ENCODE data around the gene SAMD14. TPM values are rescaled to one million over a fixed set of nuclear protein-coding genes. Genes with fewer than 3 reads are reported as not detected.

The SAMD14 gene
- total RNA-seq, 1 experiment from 2014 or later: 0.70 TPM

DNA sequence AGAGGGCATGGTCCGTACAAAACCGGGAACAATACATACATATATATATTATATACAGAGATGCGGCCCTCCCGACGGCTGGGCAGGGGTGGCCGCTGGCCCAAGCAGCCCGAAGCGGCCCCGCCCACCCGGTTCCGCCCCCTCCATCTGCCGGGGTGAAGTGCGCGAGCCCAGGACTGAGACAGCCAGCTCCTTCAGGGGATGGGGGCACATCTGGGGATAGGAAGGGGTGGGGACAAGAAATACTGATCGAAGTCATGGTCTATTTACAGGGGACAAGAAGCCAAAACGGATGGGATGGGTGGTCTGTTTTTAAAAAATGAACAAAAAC is 3.8 kb upstream of the SAMD14 start:
- DNase-seq (ENCODE audit: low spot score): no peak

DNA sequence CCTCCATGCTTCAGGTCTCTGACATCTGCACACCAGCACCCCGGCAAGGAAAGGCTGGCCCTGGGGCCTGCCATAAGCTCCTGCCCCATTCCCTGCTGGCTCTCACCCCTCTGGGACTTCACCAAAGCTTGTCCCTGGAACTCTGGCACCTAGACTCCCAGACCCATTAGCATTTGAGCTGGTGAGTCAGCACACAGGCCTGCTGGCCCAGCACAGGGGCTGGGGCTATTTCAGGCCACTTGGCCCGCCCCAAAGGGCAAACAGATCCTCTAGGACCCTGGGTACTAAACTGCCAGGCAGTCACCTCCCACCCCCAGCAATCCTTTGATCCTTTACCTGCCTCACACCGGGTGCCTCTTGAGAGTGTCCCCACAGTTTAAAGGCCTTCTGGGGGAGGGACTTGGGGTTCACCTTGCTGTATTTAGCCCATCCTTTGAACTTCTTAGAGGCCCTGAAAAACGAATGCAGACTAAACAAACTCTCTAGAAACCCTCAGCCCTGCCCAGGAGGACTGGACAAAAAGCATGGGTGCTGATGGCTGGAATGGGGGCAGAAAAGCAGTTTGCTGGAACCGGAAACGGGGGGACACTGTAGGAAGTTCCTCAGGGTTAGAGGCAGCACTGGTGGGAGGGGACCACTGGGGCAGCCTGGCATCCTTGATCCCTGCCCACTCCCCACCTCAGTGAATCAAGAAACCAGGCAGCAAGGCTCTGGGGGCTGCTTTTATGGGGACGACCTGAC is 3.2 kb upstream of the SAMD14 start:
- no peak for DNase-seq (ENCODE audit: low spot score)

DNA sequence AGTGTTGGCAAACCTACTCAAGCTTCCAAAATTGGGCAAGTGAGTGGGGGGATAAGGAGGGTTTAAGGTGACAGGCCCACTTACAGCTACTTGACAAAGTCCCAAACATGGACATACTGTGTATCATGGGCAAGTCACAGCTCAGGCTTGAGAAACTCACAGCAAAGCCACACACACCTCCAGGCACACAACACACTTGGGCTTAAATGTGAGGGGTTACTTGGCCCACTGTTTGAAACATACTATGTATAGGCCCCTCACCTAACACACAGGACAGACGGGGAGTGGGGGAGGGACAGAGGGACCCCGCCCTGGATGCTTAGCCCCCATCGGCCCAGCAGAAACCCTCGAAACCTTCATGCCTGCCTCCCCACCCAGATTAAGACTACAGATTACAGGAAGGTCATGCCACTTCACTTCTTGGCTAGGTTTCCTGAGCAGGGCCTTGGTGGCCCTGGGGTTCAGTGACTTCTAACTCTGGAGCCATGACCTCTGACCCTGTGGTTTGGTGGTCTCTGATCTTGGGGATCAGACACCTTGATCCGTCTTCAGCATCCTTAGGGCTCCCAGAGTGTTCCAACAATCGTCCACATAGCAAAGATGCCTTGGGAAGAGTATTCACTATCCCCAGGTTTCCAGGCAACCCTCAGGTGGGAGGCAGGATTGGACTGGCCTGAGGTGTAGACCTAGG is 2.3 kb upstream of the SAMD14 start:
- no peak for DNase-seq (ENCODE audit: low spot score)

DNA sequence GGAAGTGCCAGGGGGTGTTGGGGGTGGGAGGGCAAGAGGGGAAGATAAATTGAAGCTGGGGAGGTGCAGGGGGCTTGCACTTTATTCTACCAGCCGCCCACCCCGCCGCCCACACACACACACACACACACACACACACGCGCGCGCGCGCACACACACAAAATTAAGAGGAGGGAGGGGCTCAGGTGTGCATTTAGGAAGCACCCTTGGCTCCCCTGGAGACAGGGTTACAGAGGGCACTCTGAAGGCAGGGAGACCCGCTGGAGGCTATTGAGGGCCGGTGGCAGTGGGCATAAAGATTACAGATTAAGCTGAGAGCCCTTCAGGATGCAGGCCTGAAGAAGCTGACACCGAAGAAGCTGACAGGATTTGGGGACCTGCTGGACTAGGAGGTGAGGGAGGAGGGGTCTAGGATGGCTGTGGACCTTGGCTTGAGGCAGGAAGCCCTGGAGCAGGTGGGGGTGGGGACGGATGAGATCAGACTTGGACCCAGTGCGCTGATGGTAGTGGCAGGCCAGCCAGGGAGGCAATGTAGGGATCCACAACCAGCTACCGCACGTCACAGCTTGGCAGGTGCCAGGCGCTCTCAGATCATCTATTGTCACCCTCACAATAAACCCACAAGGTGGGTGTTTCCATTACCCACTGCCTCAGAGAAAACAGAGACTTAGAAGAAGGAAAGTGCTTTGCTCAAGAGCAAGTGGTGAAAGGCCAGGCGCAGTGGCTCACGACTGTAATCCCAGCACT is 772 bp upstream of the SAMD14 start:
- DNase-seq (ENCODE audit: low spot score): no peak

DNA sequence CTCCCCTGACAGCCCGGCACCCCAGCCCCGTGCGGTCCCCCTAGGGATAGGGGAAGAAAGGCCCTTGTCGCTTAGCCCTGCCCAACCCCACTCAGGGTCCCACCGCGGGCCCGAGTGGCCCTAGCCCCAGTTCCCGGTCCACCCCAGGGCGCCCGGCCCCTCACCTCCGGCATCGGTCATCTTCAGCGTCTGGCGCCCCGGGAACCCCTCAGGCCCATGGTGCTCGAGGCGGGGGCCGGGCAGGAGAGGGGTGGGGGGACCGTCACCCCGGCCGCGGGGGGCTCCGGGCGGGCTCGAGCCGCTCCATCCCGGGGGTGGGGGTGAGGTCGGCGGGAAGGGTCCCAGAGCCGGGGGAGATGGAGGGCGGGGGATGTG is 620 bp downstream of the SAMD14 start:
- no peak for DNase-seq (ENCODE audit: low spot score)

DNA sequence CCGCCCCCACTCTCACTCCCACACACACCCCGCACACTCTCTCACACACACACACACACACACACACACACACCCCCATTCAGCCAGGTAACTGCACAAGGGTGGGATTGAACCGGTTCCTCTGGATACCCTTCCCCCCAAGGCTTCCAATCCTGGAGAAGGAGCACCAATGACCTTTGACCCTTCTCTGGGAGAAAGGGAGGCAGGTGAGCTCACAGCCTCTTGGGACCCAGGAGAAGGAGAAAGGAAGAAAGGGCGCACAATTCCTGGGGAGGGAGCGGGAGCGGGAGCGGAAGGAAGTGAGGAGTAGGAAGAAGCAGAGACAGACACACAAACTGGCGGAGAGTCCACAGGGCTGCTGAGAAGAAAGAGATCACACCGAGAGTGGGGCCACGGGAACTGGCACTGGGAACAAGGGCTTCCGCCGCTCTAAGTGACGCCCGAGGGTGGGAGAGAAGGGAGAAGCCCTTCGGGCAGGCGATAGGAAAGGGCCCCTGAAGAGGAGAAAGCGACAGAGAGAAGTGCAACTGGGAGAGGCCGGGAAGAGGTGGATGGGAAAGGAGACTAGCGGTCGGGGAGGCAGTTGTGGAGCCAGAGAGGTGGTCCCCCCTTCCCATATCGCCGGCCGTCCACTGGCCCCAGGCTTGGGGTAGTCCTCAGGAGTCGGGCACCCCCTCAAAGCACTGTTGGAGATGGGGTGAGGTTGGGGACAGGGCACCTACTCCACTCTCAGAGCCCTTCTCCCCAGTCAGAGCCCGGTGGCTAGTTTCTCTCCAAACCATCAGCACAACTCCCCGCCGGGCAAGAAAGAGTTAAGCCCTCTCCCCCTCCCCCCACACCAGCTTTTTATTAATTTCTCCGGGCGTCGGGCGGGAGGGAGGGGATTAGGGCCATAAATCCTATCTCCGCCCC is 1.3 kb downstream of the SAMD14 start:
- no peak for DNase-seq (ENCODE audit: low spot score)

DNA sequence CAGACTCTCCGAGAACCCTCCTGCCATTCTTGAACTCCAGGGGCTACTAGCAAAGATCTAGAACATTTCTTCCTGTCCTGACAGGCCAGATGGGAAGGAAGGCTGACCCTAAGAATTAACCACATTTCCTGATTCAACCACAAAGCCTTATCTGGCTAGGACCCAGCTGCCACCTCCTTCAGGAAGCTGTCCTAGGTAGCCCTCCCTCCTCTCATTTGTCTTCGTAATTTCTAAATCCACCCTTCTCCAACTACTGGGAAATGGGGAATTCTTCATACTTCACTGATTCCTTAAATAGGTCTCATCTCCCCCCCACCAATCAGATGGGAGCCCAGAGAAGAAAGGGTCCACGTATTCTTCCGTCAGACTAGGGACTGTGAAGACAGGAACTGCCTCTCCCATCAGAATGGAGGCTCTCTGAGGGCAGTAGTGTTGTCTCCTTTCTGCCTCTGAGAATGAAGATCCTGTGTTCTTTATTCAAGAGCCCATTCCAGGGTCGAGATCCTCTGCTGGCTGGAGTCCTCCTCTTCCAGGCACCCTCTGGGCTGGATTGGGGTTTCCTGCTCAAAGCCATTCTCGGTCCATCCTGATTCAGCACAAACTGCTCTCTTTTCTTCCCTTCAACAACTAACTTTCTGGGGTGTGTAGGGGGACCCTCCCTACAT is 2.1 kb downstream of the SAMD14 start:
- DNase-seq (ENCODE audit: low spot score): peak; percentile 61

DNA sequence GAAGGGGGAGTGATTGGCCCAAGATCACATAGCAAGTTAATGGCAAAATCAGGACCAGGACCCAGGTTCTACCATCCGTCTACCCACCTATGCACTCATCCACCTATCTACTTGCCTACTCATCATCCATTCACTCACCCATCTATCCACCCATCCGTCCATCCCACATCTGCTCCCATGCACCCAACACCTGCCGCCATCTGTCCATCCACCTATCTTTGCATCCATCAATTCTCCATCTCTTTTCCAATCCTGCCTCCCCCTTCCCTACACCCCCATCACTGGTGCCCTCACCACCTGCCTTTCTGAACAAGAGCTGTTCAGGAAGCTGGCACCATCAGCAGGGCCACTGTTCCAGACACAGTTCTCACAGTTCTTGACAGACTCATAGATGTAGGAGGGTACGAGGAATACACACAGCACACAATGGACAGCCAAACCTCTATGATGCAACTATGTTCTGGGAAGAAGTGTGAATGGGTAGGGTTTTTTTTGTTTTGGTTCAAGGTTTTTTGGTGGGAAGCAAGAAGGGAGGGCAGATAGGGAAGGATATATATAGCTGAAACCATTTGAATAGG is 4.5 kb downstream of the SAMD14 start:
- DNase-seq (ENCODE audit: low spot score): no peak

DNA sequence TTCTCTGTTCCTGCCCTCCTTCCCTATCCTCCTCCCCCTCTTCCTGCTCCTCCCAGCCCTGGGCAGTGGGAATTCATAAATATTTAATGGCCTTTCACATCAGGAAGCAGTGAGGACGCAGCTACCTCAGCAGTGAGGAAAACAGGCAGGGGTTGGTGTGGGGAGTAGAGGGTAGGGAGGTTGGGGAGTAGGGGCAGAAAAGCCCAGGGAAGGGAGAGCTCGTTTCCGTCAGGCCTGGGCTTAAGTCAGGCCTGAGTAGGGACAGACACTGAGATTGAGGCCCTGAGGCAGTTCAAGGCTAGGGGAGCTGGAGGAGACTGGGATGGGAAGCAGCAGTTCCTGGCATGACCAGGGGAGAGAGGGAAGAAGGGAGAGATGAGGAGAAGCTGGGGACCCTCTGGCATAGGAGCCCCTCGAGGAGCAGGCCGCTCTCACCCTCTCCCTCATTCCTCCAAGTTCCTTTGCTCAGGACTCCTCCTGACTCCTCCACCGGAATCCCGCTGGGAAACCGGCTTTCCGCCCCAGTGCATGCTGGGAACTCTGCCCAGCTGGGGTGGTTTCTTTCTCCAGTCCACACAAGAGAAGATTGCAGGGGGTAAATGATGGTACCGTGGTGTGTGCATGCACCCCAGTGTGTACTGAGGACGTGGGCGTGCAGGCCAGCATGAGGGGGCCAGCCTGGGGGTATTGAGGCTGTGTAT is 6.2 kb downstream of the SAMD14 start:
- no peak for DNase-seq (ENCODE audit: low spot score)

DNA sequence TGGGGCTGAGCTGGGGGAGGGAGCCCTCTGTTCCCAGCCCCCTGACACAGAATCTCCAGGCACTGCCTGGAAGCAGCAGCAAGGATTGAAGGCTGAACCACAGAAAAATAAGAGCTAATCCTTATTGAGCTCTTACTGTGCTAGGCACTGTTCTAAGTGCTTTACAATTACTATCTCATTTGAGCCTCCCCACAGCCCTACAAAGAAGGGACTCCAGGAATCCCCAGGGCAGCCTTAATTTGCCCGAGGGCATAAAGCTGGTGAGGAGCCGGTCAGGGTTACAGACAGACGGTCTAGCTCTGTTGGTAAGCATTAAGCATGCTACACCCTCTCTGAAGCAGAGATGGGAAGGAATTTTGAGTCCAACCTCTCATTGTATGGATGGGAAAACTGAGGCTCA is 7.0 kb downstream of the SAMD14 start:
- no peak for DNase-seq (ENCODE audit: low spot score)

DNA sequence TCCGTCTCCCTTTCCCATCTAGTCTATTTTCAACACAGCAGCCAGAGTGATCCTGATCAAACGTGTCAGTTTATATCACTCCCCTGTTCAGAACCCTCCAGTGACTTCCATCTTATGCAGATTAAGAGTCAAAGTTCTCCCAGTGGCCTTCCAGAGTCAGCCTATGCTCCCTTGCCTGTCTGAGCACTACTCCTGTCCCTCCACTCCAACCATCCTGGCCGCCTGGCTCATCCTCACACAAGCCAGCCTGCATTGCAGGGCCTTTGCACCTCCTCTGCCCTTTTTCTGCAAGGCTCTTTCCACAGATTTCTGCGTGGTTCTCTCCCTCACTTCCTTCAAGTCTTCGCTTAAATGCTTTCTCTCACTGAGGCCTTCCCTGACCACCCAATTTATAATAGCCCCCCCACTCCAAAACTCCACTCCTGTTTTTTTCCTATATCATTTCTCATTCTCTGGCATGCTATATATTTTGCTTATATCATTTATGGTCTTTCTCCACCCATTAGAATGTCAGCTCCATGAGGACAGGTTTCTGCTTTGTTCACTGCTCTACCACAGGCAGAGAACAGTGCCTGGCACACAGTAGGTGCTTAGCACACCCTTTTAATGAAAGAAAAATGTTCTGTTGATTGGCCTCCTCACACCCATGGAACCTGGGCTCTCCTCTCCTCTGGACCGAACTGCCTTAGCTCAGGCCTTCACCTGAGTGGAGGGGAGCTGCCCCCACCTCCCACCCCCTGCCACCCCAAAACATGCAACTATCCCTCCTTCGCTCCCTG is 9.3 kb downstream of the SAMD14 start:
- DNase-seq (ENCODE audit: low spot score): no peak

DNA sequence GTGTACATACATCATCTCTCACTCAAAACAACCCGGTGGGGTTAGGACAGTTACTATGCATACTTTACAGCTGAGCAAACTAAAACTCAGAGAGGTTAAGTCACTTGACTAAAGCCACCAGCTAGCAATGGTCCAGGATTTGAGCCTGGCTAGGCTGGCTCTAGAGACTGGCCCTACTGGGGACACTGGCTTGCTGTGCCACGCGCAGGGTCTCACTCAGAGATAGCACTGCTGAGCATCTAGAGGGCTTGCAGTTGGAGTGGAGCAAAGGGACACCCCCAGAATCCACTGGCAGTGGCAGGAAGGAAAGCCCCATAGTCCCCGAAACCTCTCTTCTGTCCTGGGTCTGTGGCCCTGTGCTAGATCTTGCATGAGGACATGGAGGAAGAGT is 11.1 kb downstream of the SAMD14 start:
- no peak for DNase-seq (ENCODE audit: low spot score)

DNA sequence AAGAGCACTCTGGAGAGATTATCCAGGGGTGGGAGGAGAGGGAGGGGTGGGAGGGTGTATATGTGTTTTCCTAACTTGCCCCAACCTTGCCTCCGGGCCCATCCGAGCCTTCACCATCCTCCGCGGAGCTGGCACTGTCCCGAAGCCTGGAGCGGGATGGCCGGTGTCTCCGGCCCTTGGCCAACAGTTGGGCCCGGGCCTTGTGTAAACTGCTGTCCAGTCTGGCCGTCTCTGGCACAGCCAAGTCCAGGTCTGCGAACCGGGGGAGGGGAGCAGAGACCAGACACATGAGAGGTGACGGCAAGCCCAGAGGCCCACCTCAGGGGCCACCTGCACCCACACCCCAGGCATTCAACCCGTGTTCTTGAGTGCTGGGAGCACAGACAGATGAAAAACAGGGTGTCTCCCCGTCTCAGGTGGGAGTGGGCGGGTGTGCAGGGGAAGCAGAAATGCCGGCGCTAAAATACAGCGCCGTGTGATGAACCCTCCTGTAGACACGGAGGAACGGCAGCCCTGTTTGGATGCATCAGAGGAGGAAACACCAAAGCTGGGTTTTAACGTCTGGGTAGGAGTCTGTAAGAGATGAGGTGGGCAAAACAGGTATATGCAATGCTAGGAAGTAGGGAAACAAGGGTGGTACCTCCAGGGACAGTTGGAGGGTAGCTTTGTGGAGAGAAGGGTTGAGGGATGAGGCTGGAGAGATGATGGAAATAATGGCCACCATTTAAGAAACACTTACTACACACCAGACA is 11.7 kb downstream of the SAMD14 start:
- DNase-seq (ENCODE audit: low spot score): no peak

DNA sequence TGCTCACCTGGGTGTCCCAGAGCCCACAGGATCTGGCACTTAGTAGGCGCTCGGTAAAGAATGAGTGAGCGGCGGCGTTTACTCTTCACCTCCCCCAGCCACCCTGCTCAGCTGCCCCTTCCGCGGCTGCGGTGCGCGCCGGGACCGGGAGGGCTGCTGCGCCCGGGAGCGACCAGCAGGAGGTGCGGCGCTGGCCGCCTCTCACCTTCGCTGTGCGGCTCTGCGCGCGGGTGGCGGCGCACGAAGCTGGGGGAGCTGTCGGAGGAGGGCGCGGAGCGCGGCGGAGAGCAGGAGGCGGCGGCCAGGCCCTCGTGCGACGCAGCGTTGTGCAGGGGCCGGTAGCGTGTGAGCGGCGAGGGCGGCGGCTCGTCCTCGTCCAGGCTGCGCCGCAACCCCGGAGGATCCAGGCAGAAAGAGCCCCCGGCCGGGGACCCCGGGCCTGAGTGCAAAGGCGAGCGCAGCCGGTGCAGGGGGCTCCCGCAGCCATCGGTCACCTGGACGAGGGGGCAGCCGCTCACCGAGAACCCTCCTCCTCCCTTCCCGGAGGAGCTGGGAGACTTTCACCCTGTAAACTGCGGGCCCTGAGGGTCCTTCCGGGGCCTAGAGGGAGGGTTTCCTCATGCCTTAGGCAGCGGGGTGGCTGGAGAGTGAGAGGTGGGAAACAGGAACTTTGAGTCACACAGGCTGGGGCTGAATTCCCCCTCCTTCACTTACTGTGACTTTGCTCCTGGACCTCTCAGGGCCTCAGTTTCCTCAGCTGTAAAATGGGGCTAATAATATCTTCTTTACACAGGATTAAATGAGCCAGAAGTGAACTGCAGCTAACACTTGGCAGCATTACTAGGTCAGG is 12.5 kb downstream of the SAMD14 start:
- DNase-seq (ENCODE audit: low spot score): no peak

DNA sequence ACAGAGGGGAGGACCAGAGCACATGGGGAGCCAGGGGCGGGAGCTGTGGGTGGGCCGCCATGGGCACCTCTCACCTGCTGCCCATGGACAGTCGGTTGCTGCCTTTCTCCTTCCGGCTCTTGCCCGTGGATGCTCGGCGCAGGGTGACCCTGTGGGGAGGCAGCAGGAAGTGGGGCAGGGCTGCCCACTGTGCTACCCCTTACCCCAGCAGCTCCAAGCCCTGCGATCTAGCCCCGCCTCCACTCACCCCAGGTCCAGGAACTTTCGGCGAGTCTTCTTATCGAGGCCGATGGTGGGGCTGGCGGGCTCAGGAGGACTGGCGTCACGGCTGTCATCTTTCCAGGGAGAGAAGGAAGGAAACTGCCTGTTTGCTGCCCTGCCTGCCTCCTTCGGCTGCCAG is 14.2 kb downstream of the SAMD14 start:
- no peak for DNase-seq (ENCODE audit: low spot score)

DNA sequence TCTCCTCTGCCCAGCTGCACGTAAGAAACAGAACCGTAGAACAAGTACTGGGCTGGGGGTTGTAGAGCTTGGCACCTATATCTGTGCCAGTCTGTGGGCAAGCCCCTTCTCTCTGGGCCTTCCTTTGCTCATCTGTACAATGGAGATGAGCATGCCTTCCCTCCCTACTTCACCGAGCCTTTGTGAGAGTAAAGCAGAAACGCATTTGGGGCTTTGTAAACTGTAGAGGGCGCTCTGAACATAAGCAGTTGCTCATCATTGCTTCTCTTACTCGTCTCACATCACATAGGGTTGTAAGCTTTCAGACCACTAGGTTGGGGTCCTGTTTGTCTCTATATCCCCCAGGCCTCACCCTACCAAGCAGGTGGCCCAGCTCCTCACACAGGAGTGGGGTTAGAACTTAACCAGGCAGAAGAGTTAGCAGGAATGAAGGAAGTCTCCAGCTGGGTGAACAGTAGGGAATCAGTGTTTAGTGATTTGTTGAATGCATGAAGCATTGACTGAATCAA is 15.1 kb downstream of the SAMD14 start:
- DNase-seq (ENCODE audit: low spot score): peak; percentile 61

DNA sequence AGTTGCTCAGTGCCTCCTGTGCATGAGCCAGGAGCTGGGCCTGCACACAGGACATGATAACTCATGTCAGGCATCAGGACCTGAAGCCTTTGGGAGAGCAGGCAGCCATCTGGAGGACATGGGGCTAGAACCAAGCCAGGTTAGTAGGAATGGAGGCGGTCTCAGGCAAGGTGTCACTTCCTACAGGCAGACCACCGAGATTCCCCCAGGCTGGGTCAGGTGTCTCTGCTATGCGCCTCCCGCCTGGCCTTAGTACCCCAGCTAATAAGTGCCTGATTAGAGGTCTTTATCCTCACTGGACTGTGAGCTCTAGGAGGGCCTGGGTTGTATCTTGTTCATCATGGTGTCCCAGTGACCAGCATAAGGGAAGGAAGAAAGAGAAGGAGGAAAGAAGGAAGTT is 15.6 kb downstream of the SAMD14 start:
- no peak for DNase-seq (ENCODE audit: low spot score)

Data from H4 (cell line).